ENCODE measurements around the gene LGR4.

Gene LGR4

GRCh38 chr11:27385245-27385644 lies 87.3 kb downstream of the LGR4 start:
- H3K4me3 ChIP-seq: peak overlapping the region; percentile 35 to 36
- peak in 1 of 2 donors; percentile 24 for DNase-seq
- no peak for TF ChIP-seq CTCF (IDR thresholded peaks at IDR 0.05)
- H3K27ac ChIP-seq: peak overlapping the region; percentile 64 to 70
- no peaks in the 10 kb centered on the region for H3K9me3 ChIP-seq
- H3K36me3 ChIP-seq: peaks cover 0 to 16% (median 4%) of the 10 kb centered on the region in 3 donors
- intact Hi-C loops (cut with DNase I; ENCODE audit: low total_unique reads): loop anchor here (10.0 kb wide), 1 partner anchor 80 kb away; no protein-coding TSS in a partner anchor
- H3K4me1 ChIP-seq: peaks cover 0 to 35% (median 8%) of the 10 kb centered on the region in 4 donors
- H3K27me3 ChIP-seq: no peaks in the 10 kb centered on the region

GRCh38 chr11:27384227-27384626 lies 88.4 kb downstream of the LGR4 start:
- intact Hi-C loops (cut with DNase I; ENCODE audit: low total_unique reads): loop anchor here (5.0 to 10.0 kb wide), 2 partner anchors 81 to 1697 kb away; no protein-coding TSS in a partner anchor
- no peak for TF ChIP-seq CTCF (IDR thresholded peaks at IDR 0.05)
- Histone ChIP-seq H3K36me3 (peaks cover 0 to 26% (median 13%) of the 10 kb centered on the region in 3 donors), H3K9me3 (no peaks in the 10 kb centered on the region), H3K27me3 (no peaks in the 10 kb centered on the region), H3K4me3 (peak overlapping the region in 1 of 2 donors; percentile 35), H3K4me1 (peaks cover 0 to 35% (median 8%) of the 10 kb centered on the region in 4 donors), H3K27ac (peak overlapping the region in 1 of 2 donors; percentile 64)
- no peak for DNase-seq

- Histone ChIP-seq H3K27ac (peak overlapping the region in 1 of 2 donors; percentile 64), H3K27me3 (no peaks in the 10 kb centered on the region), H3K9me3 (no peaks in the 10 kb centered on the region), H3K36me3 (peaks cover 4 to 32% (median 17%) of the 10 kb centered on the region in 3 donors), H3K4me1 (peaks cover 0 to 35% (median 8%) of the 10 kb centered on the region in 4 donors), H3K4me3 (no peak overlapping the region)
- DNase-seq: no peak
- intact Hi-C loops (cut with DNase I; ENCODE audit: low total_unique reads): loop anchor here (5.0 to 10.0 kb wide), 2 partner anchors 81 to 1696 kb away; no protein-coding TSS in a partner anchor
- no peak for TF ChIP-seq CTCF (IDR thresholded peaks at IDR 0.05)
Observed at GRCh38 chr11:27383645-27384044, 88.9 kb downstream of the LGR4 start.

GRCh38 chr11:27381238-27381666 lies 91.3 kb downstream of the LGR4 start:
- Histone ChIP-seq H3K36me3 (peaks cover 6 to 40% (median 23%) of the 10 kb centered on the region in 3 donors), H3K27me3 (no peaks in the 10 kb centered on the region), H3K4me1 (peaks cover 0 to 29% (median 6%) of the 10 kb centered on the region in 4 donors), H3K4me3 (no peak overlapping the region), H3K9me3 (no peaks in the 10 kb centered on the region), H3K27ac (no peak overlapping the region)
- DNase-seq: no peak
- intact Hi-C loops (cut with DNase I; ENCODE audit: low total_unique reads): loop anchor here (5.0 to 10.0 kb wide), 2 partner anchors 84 to 1694 kb away; no protein-coding TSS in a partner anchor
- no peak for TF ChIP-seq CTCF (IDR thresholded peaks at IDR 0.05)

- intact Hi-C loops (cut with DNase I; ENCODE audit: low total_unique reads): loop anchor here (5.0 to 10.0 kb wide), 2 partner anchors 84 to 1693 kb away; no protein-coding TSS in a partner anchor
- Histone ChIP-seq H3K4me3 (no peak overlapping the region), H3K36me3 (peaks cover 6 to 41% (median 25%) of the 10 kb centered on the region in 3 donors), H3K4me1 (peaks cover 0 to 24% (median 5%) of the 10 kb centered on the region in 4 donors), H3K27ac (no peak overlapping the region), H3K9me3 (no peaks in the 10 kb centered on the region), H3K27me3 (no peaks in the 10 kb centered on the region)
- DNase-seq: no peak
- TF ChIP-seq CTCF (IDR thresholded peaks at IDR 0.05): no peak
Observed at GRCh38 chr11:27380771-27381170, 91.8 kb downstream of the LGR4 start.
